GM21526 (cell line): ENCODE data around the gene NEIL1.
"Not testable (repeated sequence)": the region's sequence is repeated elsewhere in the genome, so short reads cannot be mapped to it uniquely, and the experiment has no call there.

Source experiments
- ATAC-seq: cut with Tn5 transposase; IDR thresholded peaks from one replicate; pipeline ENCODE4 v1.9.1; 2021; ENCODE audit warnings: moderate library complexity; ENCODE audit not compliant: unreplicated experiment, low FRiP score

The NEIL1 gene

DNA sequence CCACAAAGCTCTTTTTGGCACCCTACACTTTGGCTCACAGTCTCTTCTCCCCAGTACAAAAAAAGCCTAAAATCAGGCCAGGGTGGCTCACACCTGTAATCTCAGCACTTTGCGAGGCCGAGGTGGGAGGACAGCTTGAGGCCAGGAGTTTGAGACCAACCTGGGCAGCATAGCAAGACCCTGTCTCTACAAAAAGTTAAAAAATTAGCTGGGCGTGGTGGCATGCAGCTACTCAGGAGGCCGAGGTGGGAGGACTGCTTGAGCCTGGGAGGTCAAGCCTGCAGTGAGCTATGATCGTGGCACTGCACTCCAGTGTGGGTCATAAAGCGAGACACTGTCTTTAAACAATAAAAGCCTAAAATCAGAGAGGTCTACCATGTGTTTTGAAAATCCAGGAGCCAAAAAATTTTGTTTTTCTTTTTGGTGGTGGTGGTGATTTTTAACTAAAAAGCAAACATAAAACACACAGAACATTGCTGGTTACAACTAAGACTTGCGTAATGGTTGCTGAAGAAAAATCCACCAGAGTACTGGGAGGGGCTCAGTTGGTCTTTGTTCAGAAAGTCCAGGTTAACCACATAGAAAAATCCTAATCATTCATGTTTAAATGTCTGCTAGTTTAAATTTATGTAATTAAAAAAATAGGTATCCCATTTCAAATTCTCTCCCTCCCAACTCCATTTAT lies 23.2 kb downstream of the NEIL1 start:
- no peak for ATAC-seq

DNA sequence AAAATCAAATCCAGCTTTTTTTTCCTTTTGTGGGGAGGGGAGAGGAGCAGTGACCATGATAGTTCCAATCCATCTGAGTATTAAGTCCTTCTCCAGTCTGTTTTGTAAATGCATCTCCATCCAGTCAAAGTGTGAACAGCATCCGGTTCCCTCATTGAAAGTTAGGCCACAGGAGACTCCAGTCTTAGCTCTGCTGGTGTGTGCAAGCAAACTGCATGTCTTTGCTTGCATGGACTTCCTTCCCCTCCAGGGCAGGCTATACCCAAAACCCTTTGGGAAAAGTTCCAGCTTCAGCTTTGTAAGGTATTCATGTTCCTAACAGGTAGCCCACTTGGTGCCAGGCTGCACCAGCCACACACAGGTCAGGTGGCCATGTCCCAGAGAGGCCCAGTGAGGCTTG lies 24.6 kb downstream of the NEIL1 start:
- no peak for ATAC-seq

DNA sequence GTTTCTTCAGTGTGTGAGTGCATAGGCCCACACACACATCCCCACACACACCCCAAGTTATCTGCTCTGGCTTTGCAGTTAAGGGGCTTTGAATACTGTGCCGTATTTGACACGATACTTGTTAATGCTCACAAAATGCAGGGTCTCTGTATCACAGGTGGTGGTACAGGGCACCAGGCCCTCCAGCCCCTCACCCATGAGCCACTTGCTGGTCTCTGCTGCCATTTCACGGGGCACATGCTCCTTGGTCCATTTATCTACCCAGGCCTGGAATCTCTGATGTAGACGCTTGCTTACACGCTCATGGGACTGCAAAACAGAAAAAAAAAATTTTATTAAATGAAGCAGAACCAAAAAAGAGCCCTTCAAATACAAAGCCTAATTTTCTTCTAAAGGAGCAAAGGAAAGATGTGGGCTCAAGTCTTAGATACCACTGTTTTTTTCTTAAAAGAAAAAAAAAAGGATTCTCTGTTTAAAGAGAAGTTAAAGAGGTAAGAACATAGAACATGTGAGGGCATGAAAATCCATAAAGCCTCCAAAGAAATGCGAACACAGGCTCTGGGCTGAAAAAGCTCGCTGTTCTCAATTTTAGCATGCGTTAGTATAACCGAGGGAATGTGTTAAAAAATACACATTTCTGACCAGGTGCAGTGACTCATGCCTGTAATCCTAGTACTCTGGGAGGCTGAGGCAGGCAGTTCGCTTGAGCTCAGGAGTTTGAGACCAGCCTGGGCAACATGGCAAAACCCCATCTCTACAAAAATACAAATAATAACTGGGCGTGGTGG lies 25.3 kb downstream of the NEIL1 start:
- ATAC-seq, result no peak

- no peak for ATAC-seq
Measured at GRCh38 chr15:75380773-75381172, 33.9 kb downstream of the NEIL1 start.

- ATAC-seq, result not testable (repeated sequence)
Measured at GRCh38 chr15:75383986-75384385, 37.1 kb downstream of the NEIL1 start.

GRCh38 chr15:75389791-75390382 lies 43.0 kb downstream of the NEIL1 start:
- ATAC-seq, result no peak

- no peak for ATAC-seq
Measured at GRCh38 chr15:75397494-75397893, 50.7 kb downstream of the NEIL1 start.

GRCh38 chr15:75403892-75404291 lies 57.1 kb downstream of the NEIL1 start:
- no peak for ATAC-seq
